Left hindlimb (tissue), 1 donor: ENCODE data around the gene CFAP69.
A peak's percentile ranks its signal among the peaks of the same experiment; 100 is the strongest.
"Not testable (repeated sequence)": the region's sequence is repeated elsewhere in the genome, so short reads cannot be mapped to it uniquely, and the experiment has no call there.

Experiments
- DNase-seq: peaks from one replicate; pipeline ENCODE4 v3.0.0-alpha.2; 2018

The CFAP69 gene

DNA sequence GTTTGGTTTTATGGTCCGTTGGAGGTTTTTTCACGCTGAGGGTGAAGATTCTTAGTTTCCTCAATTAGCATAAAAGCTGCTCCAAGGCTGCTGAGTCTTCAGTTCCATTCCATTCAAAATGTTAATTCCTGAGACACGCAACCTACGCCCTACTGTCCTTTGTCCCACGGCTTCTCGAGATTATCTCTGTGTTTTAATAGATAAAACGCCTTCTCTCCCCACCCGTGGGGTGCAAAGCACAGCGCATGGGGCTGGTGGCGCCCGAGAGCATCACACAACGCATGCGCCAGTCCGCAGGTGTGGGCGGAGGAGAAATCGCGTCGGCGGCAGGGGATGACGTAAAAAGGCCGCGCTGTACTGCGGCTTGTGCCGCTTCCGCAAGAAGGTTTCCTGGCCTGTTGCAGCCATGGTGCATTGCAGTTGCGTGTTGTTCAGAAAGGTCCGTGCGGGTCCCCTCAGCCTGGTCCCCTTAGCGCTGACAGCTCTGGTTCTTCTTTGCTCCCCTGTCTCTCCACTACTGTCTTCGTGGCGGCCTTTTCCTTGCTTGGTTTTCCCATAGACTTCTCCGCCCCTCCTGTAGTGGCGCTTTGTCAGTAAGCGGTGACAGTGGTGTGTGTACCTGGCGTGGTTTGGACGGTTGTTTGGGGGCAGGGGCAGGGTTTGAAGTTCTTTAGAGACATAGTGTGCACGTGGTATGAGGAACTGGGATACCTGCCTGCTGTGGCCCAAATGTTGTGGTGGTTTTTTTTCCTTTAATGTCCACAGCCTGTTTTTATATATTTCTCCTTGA lies 101.6 kb downstream of the CFAP69 start, which contains the start of gene GTPBP10:
Gene GTPBP10 (plus strand): TSS at position 381 of the 790 bp plus-strand sequence. CDS start 26 bp downstream, at position 407.
- DNase-seq, result peak; percentile 94

DNA sequence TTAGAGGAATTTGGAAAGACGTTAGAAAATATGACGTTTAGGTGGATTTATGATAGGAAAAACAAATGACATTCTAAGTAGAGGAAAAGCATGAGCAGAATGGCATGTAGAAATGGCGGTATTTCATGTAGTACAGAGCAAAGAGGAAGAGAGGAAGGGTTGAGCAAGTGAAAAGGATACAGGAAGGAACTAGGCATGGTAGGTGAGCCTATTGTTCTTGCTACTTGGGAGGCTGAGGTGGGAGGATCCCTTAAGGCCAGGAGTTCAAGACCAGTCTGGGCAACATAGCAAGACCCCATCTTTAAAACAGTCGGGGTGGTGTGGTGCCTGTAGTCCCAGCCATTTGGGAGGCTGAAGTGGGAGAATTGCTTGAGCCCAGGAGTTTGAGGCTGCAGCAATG lies 102.8 kb downstream of the CFAP69 start:
- DNase-seq, result no peak

DNA sequence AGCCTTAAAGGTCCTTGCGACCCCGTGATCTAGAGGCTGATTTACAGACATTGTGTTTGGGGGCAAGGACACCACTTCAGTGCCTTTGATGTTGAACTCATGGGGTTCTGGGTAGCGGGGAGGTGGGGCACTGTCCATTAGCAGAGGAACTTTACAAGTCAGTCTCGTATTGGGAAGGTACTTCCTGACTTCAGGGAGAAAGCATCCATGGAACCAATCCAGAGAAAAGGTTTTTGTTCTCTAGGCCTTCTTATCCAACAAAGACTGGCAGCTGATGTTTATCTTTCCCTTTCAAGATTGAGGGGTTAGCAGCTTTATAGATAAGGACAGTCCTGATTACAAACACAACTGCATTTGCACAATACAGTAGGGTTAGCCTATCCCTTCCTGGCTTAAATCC lies 104.3 kb downstream of the CFAP69 start:
- no peak for DNase-seq

DNA sequence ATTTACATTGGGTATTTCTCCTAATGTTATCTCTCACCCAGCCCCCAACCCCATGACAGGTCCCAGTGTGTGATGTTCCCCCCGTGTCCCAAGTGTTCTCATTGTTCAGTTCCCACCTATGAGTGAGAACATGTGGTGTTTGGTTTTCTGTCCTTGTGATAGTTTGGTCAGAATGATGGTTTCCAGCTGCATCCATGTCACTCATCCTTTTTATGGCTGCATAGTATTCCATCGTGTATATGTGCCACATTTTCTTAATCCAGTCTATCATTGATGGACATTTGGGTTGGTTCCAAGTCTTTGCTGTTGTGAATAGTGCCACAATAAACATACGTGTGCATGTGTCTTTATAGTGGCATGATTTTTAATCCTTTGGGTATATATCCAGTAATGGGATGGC lies 105.1 kb downstream of the CFAP69 start:
- not testable (repeated sequence) for DNase-seq

DNA sequence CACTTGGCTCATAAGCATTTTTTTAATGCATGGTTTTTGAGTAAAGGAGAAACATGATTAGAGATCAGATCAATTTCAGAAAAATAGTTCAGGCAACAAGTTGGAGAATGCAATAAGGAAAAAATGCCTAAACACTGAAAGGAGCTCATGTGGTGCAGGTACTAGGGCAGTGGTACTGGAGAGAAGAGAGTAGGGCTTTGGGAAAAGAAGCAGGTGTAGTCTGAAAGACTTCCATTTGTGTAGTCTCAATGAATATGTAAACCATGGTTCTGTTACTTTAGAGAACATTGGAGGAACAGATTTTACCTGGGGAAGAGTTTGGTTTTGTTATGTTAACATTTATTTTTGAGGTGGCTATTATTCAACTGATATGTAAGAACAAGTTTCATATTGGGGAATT lies 107.0 kb downstream of the CFAP69 start:
- no peak for DNase-seq
